Kidney epithelial cell (primary cell): ENCODE measurements around the gene ACP2. TPM values are rescaled to one million over a fixed set of nuclear protein-coding genes. Genes with fewer than 3 reads are reported as not detected.
"Not testable (repeated sequence)": the region's sequence is repeated elsewhere in the genome, so short reads cannot be mapped to it uniquely, and the experiment has no call there.

Source experiments
- DNase-seq: peaks from one replicate; pipeline ENCODE4 v3.0.0-alpha.2; 2010; ENCODE audit warnings: low read depth
- H3K27me3 ChIP-seq: 2 replicates; pipeline ENCODE4 v1.6.0; 2011; ENCODE audit warnings: low read length; ENCODE audit not compliant: control insufficient read depth, insufficient read depth
- H3K36me3 ChIP-seq: 2 replicates; pipeline ENCODE4 v1.5.1; 2011; ENCODE audit warnings: low read length; ENCODE audit not compliant: control insufficient read depth, insufficient read depth
- H3K4me3 ChIP-seq: 2 replicates; pipeline ENCODE4 v1.5.1; 2011; ENCODE audit warnings: low read depth, mild to moderate bottlenecking, control low read depth, low read length
- total RNA-seq: library from RNA; depleted of rRNA; stranded (reverse); fragments of >200 nt; gene quantifications from 2 replicates; pipeline ENCODE4 v1.2.3, GENCODE V29; 2015
- TF ChIP-seq, protein P1 (sequence below): IDR thresholded peaks from 2 replicates; pipeline ENCODE4 v1.5.1; 2011; ENCODE audit warnings: mild to moderate bottlenecking, moderate library complexity, low read length, control low read depth, inconsistent platforms; ENCODE audit not compliant: insufficient read depth, poor library complexity, severe bottlenecking

ACP2 gene
- total RNA-seq, 1 donor from 2014 or later, result 57.1 TPM

DNA sequence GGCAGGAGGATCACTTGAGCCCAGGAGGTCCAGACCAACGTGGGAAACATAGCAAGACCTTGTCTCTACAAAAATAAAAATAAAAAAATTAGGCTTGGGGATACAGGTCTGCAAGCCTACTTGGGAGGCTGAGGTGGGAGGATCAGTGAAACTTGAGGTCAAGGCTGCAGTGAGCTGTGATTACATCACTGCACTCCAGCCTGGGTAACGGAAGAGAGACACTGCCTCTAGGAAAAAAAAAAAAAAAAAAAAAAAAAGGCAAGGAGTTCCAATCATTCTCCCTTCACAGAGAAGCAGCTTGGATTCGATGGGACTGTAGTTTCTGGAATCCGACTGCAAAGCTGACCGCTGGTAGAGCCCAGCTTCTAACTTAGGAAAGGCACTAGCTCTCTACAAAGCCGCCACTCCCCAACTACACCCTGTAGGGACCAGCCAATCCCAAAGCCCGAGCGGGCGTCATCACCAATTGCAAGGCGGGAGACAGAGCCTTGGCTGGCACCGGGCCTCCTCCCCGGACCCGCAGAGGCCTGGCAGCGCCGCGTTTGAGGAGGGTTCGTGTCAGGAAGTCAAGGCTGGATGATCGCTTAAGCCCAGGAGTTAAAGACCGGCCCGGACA lies 34.6 kb downstream of the ACP2 start:
- DNase-seq, result peak; percentile 76
- TF ChIP-seq, protein P1, sequence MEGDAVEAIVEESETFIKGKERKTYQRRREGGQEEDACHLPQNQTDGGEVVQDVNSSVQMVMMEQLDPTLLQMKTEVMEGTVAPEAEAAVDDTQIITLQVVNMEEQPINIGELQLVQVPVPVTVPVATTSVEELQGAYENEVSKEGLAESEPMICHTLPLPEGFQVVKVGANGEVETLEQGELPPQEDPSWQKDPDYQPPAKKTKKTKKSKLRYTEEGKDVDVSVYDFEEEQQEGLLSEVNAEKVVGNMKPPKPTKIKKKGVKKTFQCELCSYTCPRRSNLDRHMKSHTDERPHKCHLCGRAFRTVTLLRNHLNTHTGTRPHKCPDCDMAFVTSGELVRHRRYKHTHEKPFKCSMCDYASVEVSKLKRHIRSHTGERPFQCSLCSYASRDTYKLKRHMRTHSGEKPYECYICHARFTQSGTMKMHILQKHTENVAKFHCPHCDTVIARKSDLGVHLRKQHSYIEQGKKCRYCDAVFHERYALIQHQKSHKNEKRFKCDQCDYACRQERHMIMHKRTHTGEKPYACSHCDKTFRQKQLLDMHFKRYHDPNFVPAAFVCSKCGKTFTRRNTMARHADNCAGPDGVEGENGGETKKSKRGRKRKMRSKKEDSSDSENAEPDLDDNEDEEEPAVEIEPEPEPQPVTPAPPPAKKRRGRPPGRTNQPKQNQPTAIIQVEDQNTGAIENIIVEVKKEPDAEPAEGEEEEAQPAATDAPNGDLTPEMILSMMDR, result no peak
- H3K27me3 ChIP-seq, result no peaks in the 10 kb centered on the region
- H3K36me3 ChIP-seq, result no peaks in the 10 kb centered on the region
- peak overlapping the region; percentile 40 for H3K4me3 ChIP-seq

DNA sequence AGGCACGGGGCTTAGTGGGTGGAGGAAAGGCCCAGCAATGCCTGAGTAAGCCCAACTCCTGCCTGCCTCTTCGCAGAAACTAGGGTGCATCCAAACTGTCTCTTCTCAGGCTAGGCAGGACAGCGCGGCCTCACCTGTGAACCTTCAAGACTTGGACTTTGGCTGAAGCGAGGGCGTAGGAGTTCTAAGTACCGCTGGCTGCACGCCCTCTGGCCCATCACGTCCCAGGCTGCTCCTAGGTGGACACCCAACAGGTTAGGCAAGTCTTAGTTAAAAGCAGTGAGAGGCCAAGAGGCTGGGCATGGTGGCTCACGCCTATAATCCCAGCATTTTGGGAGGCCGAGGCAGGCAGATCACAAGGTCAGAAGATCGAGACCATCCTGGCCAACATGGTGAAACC lies 35.7 kb downstream of the ACP2 start:
- no peak for DNase-seq
- Histone ChIP-seq H3K4me3 (no peak overlapping the region), H3K27me3 (no peaks in the 10 kb centered on the region), H3K36me3 (no peaks in the 10 kb centered on the region)
- TF ChIP-seq, protein P1, result no peak

DNA sequence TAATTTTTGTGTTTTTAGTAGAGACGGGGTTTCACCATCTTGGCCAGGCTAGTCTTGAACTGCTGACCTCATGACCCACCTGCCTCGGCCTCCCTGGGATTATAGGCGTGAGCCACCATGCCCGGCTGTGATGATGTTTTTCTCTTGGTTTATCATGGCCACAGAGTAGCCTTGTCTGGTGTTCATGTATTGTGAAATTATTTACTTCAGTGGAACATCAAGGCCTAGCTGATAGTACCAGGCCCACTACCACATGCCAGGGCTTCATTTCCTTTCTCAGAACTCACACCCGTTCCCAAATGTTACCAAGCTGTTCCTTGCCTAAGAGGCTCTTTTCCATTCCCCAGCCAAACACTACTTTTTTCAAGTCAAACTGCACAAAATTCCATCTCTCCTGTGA lies 40.0 kb downstream of the ACP2 start:
- TF ChIP-seq, protein P1, result no peak
- no peak for DNase-seq
- no peaks in the 10 kb centered on the region for H3K27me3 ChIP-seq
- no peaks in the 10 kb centered on the region for H3K36me3 ChIP-seq
- no peak overlapping the region for H3K4me3 ChIP-seq

DNA sequence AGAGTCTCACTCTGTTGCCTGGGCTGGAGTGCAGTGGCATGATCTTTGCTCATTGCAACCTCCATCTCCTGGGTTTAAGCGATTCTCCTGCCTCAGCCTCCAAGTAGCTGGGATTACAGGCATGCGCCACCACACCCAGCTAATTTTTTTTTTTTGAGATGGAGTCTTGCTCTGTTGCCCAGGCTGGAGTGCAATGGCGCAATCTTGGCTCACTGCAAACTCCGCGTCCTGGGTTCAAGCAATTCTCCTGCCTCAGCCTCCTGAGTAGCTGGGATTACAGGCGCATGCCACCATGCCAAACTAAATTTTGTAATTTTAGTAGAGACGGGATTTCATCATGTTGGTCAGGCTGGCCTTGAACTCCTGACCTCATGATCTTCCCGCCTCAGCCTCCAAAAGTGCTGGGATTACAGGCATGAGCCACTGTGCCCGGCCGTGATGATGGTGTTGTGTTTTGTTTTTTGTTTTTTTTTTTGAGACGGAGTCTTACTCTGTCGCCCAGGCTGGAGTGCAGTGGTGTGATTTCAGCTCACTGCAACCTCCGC lies 40.5 kb downstream of the ACP2 start:
- H3K36me3 ChIP-seq, H3K4me3 ChIP-seq, H3K27me3 ChIP-seq, DNase-seq: not testable (repeated sequence)

DNA sequence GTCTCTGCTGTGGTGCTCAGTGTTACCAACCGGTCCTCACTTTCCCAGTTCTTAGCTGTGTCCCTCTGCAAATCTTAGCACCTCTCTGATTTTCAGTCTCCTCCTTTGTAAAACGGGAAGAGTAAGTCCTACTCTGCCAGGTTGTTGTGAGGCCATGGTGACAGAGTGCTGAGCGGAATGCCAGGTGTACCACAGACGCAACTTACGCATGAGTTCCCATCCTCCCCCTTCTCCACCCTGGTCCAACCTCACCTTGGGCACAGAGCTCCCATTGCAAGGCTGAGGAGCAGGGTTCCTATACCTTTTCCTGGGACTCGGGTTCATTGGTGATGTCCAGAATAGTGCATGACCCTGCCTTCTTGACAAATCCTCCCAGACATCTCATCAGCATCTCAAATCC lies 41.2 kb downstream of the ACP2 start:
- Histone ChIP-seq H3K4me3 (no peak overlapping the region), H3K27me3 (no peaks in the 10 kb centered on the region), H3K36me3 (no peaks in the 10 kb centered on the region)
- DNase-seq, result no peak
- TF ChIP-seq, protein P1, result no peak

DNA sequence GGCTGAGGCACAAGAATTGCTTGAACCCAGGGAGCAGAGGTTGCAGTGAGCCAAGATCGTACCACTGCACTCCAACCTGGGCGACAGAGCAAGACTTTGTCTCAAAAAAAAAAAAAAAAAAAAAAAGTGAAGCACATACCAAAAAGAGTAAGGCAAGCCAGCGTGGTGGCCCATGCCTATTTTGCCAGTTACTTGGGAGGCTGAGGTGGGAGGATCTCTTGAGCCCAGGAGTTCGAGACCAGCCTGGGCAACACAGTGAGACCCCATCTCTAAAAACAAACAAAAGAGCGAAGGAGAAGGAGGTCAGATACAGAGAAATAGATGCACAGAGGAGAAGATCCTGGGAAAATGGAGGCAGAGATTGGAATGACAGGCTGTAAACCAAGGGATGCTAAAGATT lies 42.0 kb downstream of the ACP2 start:
- H3K4me3 ChIP-seq, H3K36me3 ChIP-seq, DNase-seq, H3K27me3 ChIP-seq: not testable (repeated sequence)

DNA sequence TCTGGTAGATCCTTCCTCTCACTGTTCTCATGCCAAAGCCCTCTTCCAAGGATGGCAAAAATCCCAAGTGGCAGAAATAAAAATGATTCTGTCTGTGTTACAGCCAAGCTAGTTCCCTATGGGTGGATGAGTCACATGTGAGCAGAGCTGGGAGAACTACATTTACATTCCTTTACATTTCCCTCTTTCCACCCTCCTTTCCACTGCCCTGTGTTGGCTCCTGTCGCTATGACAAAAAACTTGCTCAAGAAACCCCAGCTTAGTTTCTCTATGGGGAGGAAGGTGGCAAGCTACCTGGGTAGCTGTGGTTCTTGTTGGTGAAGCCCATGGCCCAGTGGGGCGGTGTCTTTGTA lies 44.0 kb downstream of the ACP2 start:
- Histone ChIP-seq H3K27me3 (no peaks in the 10 kb centered on the region), H3K36me3 (no peaks in the 10 kb centered on the region), H3K4me3 (no peak overlapping the region)
- TF ChIP-seq, protein P1, result no peak
- no peak for DNase-seq
